HEK293 (cell line): Measurements from ENCODE around the gene IFNL1.
"Not testable (repeated sequence)": the region's sequence is repeated elsewhere in the genome, so short reads cannot be mapped to it uniquely, and the experiment has no call there.

Source experiments
- CTCF ChIA-PET: fragments of 350-600 bp; formaldehyde crosslinking; extraction: SDS; loops from one replicate; lab custom pipeline; 2021; ENCODE audit warnings: antibody characterized with exemption; lab: Yijun Ruan, JAX
- POLR2A ChIA-PET: fragments of 300-600 bp; formaldehyde crosslinking; extraction: SDS; loops from one replicate; lab custom pipeline; 2020; ENCODE audit warnings: antibody characterized with exemption, inconsistent platforms; lab: Yijun Ruan, JAX
- H3K27ac ChIP-seq: fragments of 200-500 bp; sonication (Bioruptor generic); 2 replicates; pipeline ENCODE4 v1.5.1; 2014; ENCODE audit warnings: low read depth, low read length, control low read depth, inconsistent platforms; ENCODE audit errors: extremely low read depth
- H3K36me3 ChIP-seq, 2 experiments: fragments of 200-500 bp in 1 of 2; sonication (Bioruptor generic) in 1 of 2; 1 replicate in 1 of 2; 2 replicates in 1 of 2; pipeline ENCODE4 v1.5.1; 2014 to 2017; ENCODE audit warnings: inconsistent platforms in 2 of 2, low read length in 2 of 2; ENCODE audit not compliant: control insufficient read depth in 2 of 2, insufficient read depth in 1 of 2
- H3K4me1 ChIP-seq: fragments of 200-500 bp; sonication (Bioruptor generic); 2 replicates; pipeline ENCODE4 v1.5.1; 2014; ENCODE audit warnings: mild to moderate bottlenecking, low read length, inconsistent platforms; ENCODE audit not compliant: control insufficient read depth, insufficient read depth
- H3K4me3 ChIP-seq: 2 replicates; pipeline ENCODE4 v1.5.1; 2011; ENCODE audit warnings: low read depth, mild to moderate bottlenecking, control low read depth, low read length, moderate library complexity
- H3K9me3 ChIP-seq: fragments of 200-500 bp; sonication (Bioruptor generic); 2 replicates; pipeline ENCODE4 v1.5.1; 2014; ENCODE audit warnings: low read depth, low read length, inconsistent platforms; ENCODE audit not compliant: control insufficient read depth, insufficient read depth
- BCL6B ChIP-seq: fragments of 450-650 bp; formaldehyde crosslinking; IDR thresholded peaks from 2 replicates; pipeline ENCODE4 v1.5.1; 2017; ENCODE audit warnings: missing biosample characterization, missing genetic modification characterization
- FEZF1 ChIP-seq: fragments of 450-650 bp; formaldehyde crosslinking; IDR thresholded peaks from 2 replicates; pipeline ENCODE4 v1.5.1; 2016; ENCODE audit warnings: missing biosample characterization, missing genetic modification characterization
- GFI1B ChIP-seq: fragments of 450-650 bp; formaldehyde crosslinking; IDR thresholded peaks from 2 replicates; pipeline ENCODE4 v1.5.1; 2016; ENCODE audit warnings: missing biosample characterization, missing genetic modification characterization
- SP7 ChIP-seq: fragments of 450-650 bp; formaldehyde crosslinking; IDR thresholded peaks from 2 replicates; pipeline ENCODE4 v1.5.1; 2016; ENCODE audit warnings: missing biosample characterization, missing genetic modification characterization
- ZFHX2 ChIP-seq: fragments of 450-650 bp; formaldehyde crosslinking; conservative IDR thresholded peaks from 2 replicates; pipeline ENCODE4 v1.5.1; 2016; ENCODE audit warnings: missing biosample characterization, missing genetic modification characterization
- ZNF391 ChIP-seq: fragments of 450-650 bp; formaldehyde crosslinking; IDR thresholded peaks from 2 replicates; pipeline ENCODE4 v1.5.1; 2016; ENCODE audit warnings: low read depth, missing biosample characterization, missing genetic modification characterization, borderline replicate concordance
- ZNF600 ChIP-seq: fragments of 450-650 bp; formaldehyde crosslinking; IDR thresholded peaks from 2 replicates; pipeline ENCODE4 v1.5.1; 2016; ENCODE audit warnings: missing biosample characterization, missing genetic modification characterization
- ZNF629 ChIP-seq: fragments of 450-650 bp; formaldehyde crosslinking; IDR thresholded peaks from 2 replicates; pipeline ENCODE4 v1.5.1; 2017; ENCODE audit warnings: missing biosample characterization, missing genetic modification characterization
- ZSCAN30 ChIP-seq: fragments of 450-650 bp; IDR thresholded peaks from 2 replicates; pipeline ENCODE4 v1.5.1; 2018; ENCODE audit warnings: missing biosample characterization, mild to moderate bottlenecking, missing genetic modification characterization, moderate library complexity
- ZSCAN5A ChIP-seq: fragments of 450-650 bp; formaldehyde crosslinking; IDR thresholded peaks from 2 replicates; pipeline ENCODE4 v1.5.1; 2016; ENCODE audit warnings: missing biosample characterization, missing genetic modification characterization

Gene IFNL1

DNA sequence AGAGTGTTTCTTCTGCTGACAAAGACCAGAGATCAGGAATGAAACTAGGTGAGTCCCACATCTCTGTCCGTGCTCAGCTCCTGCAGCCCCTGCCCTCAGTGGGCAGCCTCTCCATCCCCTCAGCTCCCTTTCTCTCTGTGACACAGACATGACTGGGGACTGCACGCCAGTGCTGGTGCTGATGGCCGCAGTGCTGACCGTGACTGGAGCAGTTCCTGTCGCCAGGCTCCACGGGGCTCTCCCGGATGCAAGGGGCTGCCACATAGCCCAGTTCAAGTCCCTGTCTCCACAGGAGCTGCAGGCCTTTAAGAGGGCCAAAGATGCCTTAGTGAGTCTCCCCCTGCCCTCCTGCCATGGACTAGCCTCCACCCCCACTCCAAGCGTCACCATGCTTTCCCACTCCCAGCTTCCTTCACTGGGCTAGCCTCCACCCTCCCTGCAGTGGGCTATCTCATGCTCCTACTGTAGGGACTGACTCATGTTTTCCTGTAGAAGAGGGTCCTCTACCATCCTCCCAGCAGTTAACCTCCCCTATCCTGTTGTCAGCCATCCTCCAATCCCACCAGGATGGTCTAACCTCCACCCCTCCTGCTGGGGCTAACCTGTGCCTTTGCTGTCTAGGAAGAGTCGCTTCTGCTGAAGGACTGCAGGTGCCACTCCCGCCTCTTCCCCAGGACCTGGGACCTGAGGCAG, 27.5 kb upstream of the IFNL1 start:
- H3K36me3 ChIP-seq, H3K4me1 ChIP-seq, POLR2A ChIA-PET, H3K27ac ChIP-seq, H3K4me3 ChIP-seq: not testable (repeated sequence)
- TF ChIP-seq ZSCAN5A (tag by site-specific recombination), result peak; percentile 92; the same call in 1 of the 2 replicates
- TF ChIP-seq, all 188 proteins: peak for 1; not testable (repeated sequence) for 187
- H3K9me3 ChIP-seq, CTCF ChIA-PET: not testable (repeated sequence)

GRCh38 chr19:39269369-39269768, 26.8 kb upstream of the IFNL1 start:
- POLR2A ChIA-PET, H3K4me1 ChIP-seq, H3K4me3 ChIP-seq, H3K36me3 ChIP-seq, CTCF ChIA-PET, H3K9me3 ChIP-seq, H3K27ac ChIP-seq: not testable (repeated sequence)

DNA sequence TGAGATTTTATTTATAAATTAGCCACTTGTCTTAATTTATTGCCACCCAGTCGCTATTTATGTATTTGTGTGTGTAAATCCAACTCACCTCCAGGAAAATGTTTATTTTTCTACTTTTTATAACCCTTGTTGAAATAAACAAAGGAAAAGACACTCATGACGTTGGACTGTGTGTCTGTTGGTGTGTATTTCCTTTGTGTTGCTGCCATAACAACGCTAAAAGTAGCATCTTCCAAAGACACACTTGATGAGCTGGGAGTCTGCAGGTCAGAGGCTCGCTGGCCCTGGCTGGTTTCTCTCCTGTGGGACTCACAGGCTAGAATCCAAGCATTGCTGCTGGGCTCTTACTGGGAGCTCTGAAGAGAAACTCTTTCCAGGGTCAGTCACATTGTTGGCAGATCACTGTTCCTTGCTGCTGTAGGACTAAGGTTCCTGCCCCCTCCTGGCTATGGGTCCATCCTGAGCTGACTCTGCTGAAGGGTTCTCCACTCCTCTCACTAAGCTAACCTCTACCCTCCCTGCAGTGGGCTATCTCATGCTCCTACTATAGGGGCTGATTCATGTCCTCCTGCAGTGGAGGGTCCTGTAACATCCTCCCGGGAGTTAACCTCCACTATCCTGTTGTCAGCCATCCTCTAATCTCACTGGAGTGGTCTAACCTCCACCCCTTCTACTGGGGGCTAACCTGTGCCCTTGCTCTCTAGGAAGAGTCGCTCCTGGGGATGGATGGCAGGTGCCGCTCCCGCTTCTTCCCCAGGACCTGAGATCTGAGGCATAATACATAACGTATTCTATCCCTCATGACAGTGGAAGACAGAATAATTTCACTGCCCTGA, 26.0 kb upstream of the IFNL1 start:
- CTCF ChIA-PET, result interaction anchor here (0.6 to 1.4 kb wide), 4 partner anchors 9 to 1035 kb away, joined by 3 read pairs; no protein-coding TSS in a partner anchor
- Histone ChIP-seq H3K36me3 (no peaks in the 10 kb centered on the region), H3K4me1 (peaks cover 5% of the 10 kb centered on the region), H3K27ac (no peak overlapping the region), H3K4me3 (no peak overlapping the region), H3K9me3 (no peaks in the 10 kb centered on the region)
- 0 out of 2 replicates have a peak, but pooled peaks have one; percentile 18 for TF ChIP-seq ZNF629 (tag by site-specific recombination)
- no peak for TF ChIP-seq ZNF391 (tag by site-specific recombination)
- TF ChIP-seq FEZF1, result peak; percentile 55
- peak; percentile 51; the same call in 1 of the 2 replicates for TF ChIP-seq ZFHX2 (tag by site-specific recombination)
- TF ChIP-seq BCL6B (tag by site-specific recombination), result 0 out of 2 replicates have a peak, but pooled peaks have one; percentile 33
- peak; percentile 33; the same call in 1 of the 2 replicates for TF ChIP-seq ZNF600
- TF ChIP-seq ZSCAN30, result no peak
- POLR2A ChIA-PET, result no interaction called here

- CTCF ChIA-PET, result interaction anchor here (1.2 to 2.0 kb wide), 2 partner anchors 22 to 53 kb away, joined by 3 to 8 read pairs; partner anchors contain the start of gene IFNL1
Measured at GRCh38 chr19:39273859-39274258, 22.3 kb upstream of the IFNL1 start.

More at GRCh38 chr19:39273859-39274258, 22.3 kb upstream of the IFNL1 start:
- POLR2A ChIA-PET, H3K9me3 ChIP-seq, H3K27ac ChIP-seq, H3K4me1 ChIP-seq, H3K4me3 ChIP-seq, H3K36me3 ChIP-seq: not testable (repeated sequence)
- peak; percentile 26; the same call in 1 of the 2 replicates for TF ChIP-seq ZFHX2 (tag by site-specific recombination)
- TF ChIP-seq GFI1B (tag by site-specific recombination), result 0 out of 2 replicates have a peak, but pooled peaks have one; percentile 16
- TF ChIP-seq SP7, result peak; percentile 46; the same call in 1 of the 2 replicates
